Activated CD4-positive, alpha-beta memory T cell treated with anti-CD3 and anti-CD28 coated beads for 36 hours (primary cell): ENCODE data around the gene HMX2. TPM values are rescaled to one million over a fixed set of nuclear protein-coding genes. Genes with fewer than 3 reads are reported as not detected.

Source experiments
- CTCF ChIA-PET: fragments of 350-600 bp; sonication (Branson Sonifier 250); formaldehyde crosslinking; loops from one replicate; lab custom pipeline; 2021; ENCODE audit warnings: antibody characterized with exemption, inconsistent platforms; lab: Charles Lee
- POLR2A ChIA-PET: fragments of 350-600 bp; sonication (Branson Sonifier 250); formaldehyde crosslinking; loops from one replicate; lab custom pipeline; 2021; ENCODE audit warnings: antibody characterized with exemption; lab: Charles Lee
- DNase-seq: peaks from one replicate; pipeline ENCODE4 v3.0.0-alpha.2; 2020
- H3K27ac Mint-ChIP-seq: one replicate; pipeline ENCODE4 v1.8.0; 2021; ENCODE audit warnings: mixed read lengths
- H3K27me3 Mint-ChIP-seq: one replicate; pipeline ENCODE4 v1.8.0; 2021; ENCODE audit warnings: mixed read lengths
- H3K36me3 Mint-ChIP-seq: one replicate; pipeline ENCODE4 v1.8.0; 2021; ENCODE audit warnings: mixed read lengths
- H3K4me1 Mint-ChIP-seq: one replicate; pipeline ENCODE4 v1.8.0; 2021; ENCODE audit warnings: low read depth, mixed read lengths
- H3K4me3 Mint-ChIP-seq: one replicate; pipeline ENCODE4 v1.8.0; 2021; ENCODE audit warnings: mild to moderate bottlenecking, mixed read lengths
- H3K9me3 Mint-ChIP-seq: one replicate; pipeline ENCODE4 v1.8.0; 2021; ENCODE audit warnings: mixed read lengths
- intact Hi-C: fragments of 100-400 bp; cut with micrococcal nuclease; formaldehyde crosslinking; loops from one replicate; pipeline ENCODE4 v1.15.1; 2023
- total RNA-seq, 2 experiments: library from RNA; stranded (reverse); gene quantifications; one replicate each; pipeline ENCODE4 v1.2.3, GENCODE V29; 2021

HMX2 gene
- total RNA-seq, 2 experiments from 2014 or later = 0.31 to 0.43 TPM

DNA sequence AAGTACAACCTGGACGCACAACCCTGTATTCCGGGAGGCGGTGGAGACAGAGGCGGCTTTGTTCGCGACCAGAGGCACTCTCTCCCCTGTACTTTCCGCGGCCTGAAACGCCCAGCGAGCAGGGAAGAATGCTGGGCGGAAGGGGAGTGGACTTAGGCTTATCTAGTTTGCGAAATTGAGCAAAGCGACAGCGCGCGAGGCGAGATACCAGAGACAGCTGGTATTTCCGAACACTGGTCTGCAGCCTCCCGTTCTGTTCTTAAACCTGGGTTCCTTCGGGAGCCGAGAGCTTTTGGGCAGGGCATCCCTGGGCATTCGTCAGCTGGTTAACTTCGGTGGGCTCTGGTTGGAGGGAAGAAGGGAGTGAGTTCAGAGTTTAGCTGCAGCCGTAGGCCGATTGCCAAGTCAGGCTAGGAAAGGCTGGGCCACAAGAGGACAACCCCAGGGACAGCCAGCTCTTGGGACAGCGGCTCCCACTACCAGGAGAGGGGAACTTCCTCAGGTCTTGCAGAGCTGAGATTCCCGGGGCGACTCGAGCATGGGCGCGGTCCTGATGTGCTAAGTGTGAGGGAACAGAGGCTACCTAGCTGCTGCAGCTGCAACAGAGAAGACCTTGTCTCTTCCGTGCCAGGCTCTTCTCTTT lies 8.3 kb upstream of the HMX2 start:
- Mint-ChIP-seq H3K27ac (no peak overlapping the region), H3K36me3 (peaks cover 2% of the 10 kb centered on the region), H3K4me1 (peaks cover 36% of the 10 kb centered on the region), H3K4me3 (peak overlapping the region; percentile 20), H3K27me3 (peaks cover 75% of the 10 kb centered on the region), H3K9me3 (no peaks in the 10 kb centered on the region)
- intact Hi-C loops = loop anchor here (2.0 to 10.0 kb wide), 3 partner anchors 241 to 1305 kb away; partner anchors contain the start of gene CHST15
- ChIA-PET POLR2A (no interaction called here), CTCF (interaction anchor here (2.8 kb wide), 1 partner anchor 11 kb away, joined by 22 read pairs; no protein-coding TSS in a partner anchor)
- DNase-seq = no peak

- DNase-seq = peak; percentile 38
- peaks cover 2% of the 10 kb centered on the region for H3K36me3 Mint-ChIP-seq
- POLR2A ChIA-PET = no interaction called here
- H3K27ac Mint-ChIP-seq = no peak overlapping the region
- no peaks in the 10 kb centered on the region for H3K9me3 Mint-ChIP-seq
- CTCF ChIA-PET = interaction anchor here (1.1 to 2.8 kb wide), 3 partner anchors 9 to 423 kb away, joined by 3 to 22 read pairs (median 4); no protein-coding TSS in a partner anchor
- H3K27me3 Mint-ChIP-seq = peaks cover 79% of the 10 kb centered on the region
- intact Hi-C loops = loop anchor here (2.0 to 10.0 kb wide), 2 partner anchors 240 to 954 kb away; partner anchors contain the start of gene CHST15
- H3K4me3 Mint-ChIP-seq = peak overlapping the region; percentile 27
- peaks cover 43% of the 10 kb centered on the region for H3K4me1 Mint-ChIP-seq
These were observed 7.6 kb upstream of the HMX2 start for GRCh38 chr10:123140164-123140982.

GRCh38 chr10:123140983-123141390 lies 6.9 kb upstream of the HMX2 start:
- peaks cover 2% of the 10 kb centered on the region for H3K36me3 Mint-ChIP-seq
- H3K27me3 Mint-ChIP-seq = peaks cover 85% of the 10 kb centered on the region
- ChIA-PET CTCF (interaction anchor here (1.1 to 2.8 kb wide), 3 partner anchors 10 to 423 kb away, joined by 3 to 22 read pairs (median 4); no protein-coding TSS in a partner anchor), POLR2A (interaction anchor here (0.8 kb wide), 1 partner anchor 9 kb away, joined by 3 read pairs; no protein-coding TSS in a partner anchor)
- H3K4me1 Mint-ChIP-seq = peaks cover 49% of the 10 kb centered on the region
- no peaks in the 10 kb centered on the region for H3K9me3 Mint-ChIP-seq
- no peak overlapping the region for H3K27ac Mint-ChIP-seq
- no peak for DNase-seq
- intact Hi-C loops = loop anchor here (2.0 to 10.0 kb wide), 2 partner anchors 240 to 954 kb away; partner anchors contain the start of gene CHST15
- H3K4me3 Mint-ChIP-seq = no peak overlapping the region

DNA sequence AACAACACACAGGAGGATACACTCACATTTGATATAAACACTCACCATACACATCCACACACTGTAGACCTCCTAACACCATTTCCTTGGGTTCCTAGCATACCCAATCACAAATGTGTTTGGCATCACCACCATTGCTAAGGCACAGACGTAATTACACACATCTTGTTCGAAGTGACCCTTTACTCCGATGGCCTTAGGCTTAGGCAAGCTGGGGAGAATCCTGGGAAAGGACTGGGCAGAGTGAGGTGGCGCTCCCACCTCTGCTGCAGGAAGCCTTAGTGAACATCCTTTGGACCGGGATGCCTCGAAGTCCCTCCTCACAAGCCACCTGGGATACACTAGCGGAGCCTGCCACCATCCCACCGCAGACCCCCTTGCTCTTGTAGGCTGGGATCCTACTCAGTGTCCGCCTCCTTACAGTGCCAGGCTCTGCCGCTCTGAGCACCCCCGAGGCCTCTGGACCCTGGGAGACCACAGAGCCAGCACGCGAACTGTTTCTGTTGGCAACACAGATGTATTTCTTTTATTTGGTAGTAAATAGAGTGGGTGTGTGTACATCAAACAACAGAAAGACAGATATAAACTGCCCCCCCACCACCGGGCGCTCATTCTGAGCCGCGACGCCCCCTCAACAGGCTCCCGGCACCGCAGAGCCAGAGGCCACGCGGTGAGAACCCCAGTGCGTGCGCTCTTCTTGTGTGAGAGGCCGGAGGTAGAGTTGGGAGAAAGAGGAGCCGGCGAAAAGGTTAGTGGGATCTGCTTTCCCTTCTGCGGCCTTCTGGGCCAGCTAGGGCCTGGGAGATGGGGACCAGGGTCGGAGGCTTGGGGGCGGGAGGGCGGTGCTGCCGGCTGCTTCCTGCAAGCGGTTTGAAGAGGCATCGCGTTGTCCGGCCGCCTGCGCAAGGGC lies 5.9 kb upstream of the HMX2 start:
- POLR2A ChIA-PET = interaction anchor here (0.8 kb wide), 1 partner anchor 8 kb away, joined by 3 read pairs; no protein-coding TSS in a partner anchor
- H3K9me3 Mint-ChIP-seq = no peaks in the 10 kb centered on the region
- H3K27ac Mint-ChIP-seq = no peak overlapping the region
- no peak for DNase-seq
- peaks cover 49% of the 10 kb centered on the region for H3K4me1 Mint-ChIP-seq
- H3K36me3 Mint-ChIP-seq = no peaks in the 10 kb centered on the region
- CTCF ChIA-PET = interaction anchor here (1.1 to 2.8 kb wide), 3 partner anchors 9 to 422 kb away, joined by 3 to 22 read pairs (median 5); no protein-coding TSS in a partner anchor
- H3K27me3 Mint-ChIP-seq = peaks cover 87% of the 10 kb centered on the region
- intact Hi-C loops = loop anchor here (2.0 to 10.0 kb wide), 2 partner anchors 239 to 953 kb away; partner anchors contain the start of gene CHST15
- no peak overlapping the region for H3K4me3 Mint-ChIP-seq

DNA sequence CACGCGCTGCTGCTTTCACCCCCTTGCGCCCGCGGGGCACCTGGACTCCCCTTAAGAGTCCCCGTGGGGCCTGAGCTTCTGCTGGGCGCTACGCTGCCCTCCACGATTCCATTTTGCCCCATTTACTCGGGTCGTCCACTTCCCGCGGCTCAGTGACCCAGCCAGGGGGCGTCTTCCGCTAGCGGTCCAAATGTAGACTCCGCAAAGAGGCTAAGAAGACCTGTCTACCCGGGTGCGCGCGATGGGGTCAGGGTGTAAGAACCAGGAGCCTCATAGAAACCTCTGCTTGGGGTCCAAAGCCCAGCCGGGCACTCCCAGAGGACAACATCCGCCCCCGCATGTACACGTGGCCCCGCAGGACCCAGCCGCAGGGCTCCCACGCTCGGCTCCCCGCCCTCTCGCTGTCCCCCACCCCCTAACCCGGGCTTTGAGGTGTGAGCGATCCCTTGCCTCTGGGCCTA lies 5.2 kb upstream of the HMX2 start:
- peaks cover 50% of the 10 kb centered on the region for H3K4me1 Mint-ChIP-seq
- DNase-seq = no peak
- H3K9me3 Mint-ChIP-seq = no peaks in the 10 kb centered on the region
- CTCF ChIA-PET = interaction anchor here (1.8 kb wide), 1 partner anchor 9 kb away, joined by 5 read pairs; no protein-coding TSS in a partner anchor
- no peak overlapping the region for H3K27ac Mint-ChIP-seq
- POLR2A ChIA-PET = no interaction called here
- peaks cover 88% of the 10 kb centered on the region for H3K27me3 Mint-ChIP-seq
- no peak overlapping the region for H3K4me3 Mint-ChIP-seq
- H3K36me3 Mint-ChIP-seq = no peaks in the 10 kb centered on the region
- intact Hi-C loops = loop anchor here (10.0 kb wide), 1 partner anchor 952 kb away; the partner anchor contains the start of gene CHST15

DNA sequence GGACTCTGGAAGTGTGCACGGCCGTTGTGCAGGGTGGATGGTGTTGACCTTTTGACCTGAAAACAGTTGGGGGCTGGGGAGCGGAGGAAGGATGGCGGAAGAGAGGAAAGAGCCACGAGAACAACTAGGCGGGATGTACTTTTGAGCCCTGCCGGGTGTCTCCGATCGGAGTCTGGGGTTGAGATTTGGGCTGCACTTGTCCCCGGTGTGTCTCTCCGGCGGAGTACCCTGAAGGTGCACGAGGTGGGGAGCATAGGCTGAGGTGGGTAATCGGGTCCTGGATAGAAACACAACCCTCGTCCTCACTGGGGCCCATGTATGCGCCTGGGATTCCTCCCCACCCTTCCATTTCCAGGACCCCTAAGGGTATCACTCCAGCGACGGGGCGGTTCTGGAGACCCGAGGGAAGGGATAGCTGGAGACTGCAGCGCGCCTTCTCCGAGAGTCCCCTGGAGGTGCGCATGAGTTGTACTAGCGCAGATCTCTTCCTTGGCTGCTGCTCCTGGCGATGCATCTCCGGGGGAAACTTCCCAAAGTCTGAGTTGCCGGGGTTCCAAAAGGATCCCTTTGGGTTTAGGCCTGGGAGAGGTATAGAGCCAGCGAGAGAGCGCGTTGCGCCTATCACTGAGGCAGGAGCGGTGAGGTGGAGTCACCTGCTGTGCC lies 4.6 kb upstream of the HMX2 start:
- no peak for DNase-seq
- H3K9me3 Mint-ChIP-seq = no peaks in the 10 kb centered on the region
- no peaks in the 10 kb centered on the region for H3K36me3 Mint-ChIP-seq
- H3K27ac Mint-ChIP-seq = no peak overlapping the region
- no peak overlapping the region for H3K4me3 Mint-ChIP-seq
- intact Hi-C loops = loop anchor here (10.0 kb wide), 1 partner anchor 952 kb away; the partner anchor contains the start of gene CHST15
- peaks cover 48% of the 10 kb centered on the region for H3K4me1 Mint-ChIP-seq
- peaks cover 85% of the 10 kb centered on the region for H3K27me3 Mint-ChIP-seq
- ChIA-PET POLR2A (no interaction called here), CTCF (interaction anchor here (1.8 kb wide), 1 partner anchor 10 kb away, joined by 5 read pairs; no protein-coding TSS in a partner anchor)

DNA sequence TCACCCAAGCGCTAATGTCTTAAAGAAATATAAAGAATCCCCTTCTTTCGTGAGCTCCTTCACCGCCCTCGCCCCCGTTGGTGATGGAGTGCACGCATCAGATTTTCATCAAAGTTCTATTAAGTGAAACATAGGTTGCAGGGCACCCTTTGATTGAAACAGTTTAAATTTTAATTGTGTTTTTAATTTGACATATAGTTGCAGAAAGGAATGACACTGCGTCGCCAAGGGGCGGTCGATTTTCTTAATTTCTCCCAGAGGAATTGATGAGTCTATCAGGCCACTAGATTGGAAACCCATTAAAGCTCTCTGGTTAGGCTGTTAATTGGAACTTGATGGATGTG lies 4.1 kb upstream of the HMX2 start:
- intact Hi-C loops = loop anchor here (1.0 to 10.0 kb wide), 2 partner anchors 10 to 951 kb away; partner anchors contain the start of gene CHST15
- Mint-ChIP-seq H3K36me3 (no peaks in the 10 kb centered on the region), H3K4me1 (peaks cover 49% of the 10 kb centered on the region), H3K4me3 (no peak overlapping the region), H3K27ac (no peak overlapping the region), H3K27me3 (peaks cover 82% of the 10 kb centered on the region), H3K9me3 (no peaks in the 10 kb centered on the region)
- ChIA-PET CTCF (no interaction called here), POLR2A (no interaction called here)
- DNase-seq = no peak

- Mint-ChIP-seq H3K36me3 (peaks cover 3% of the 10 kb centered on the region), H3K4me1 (peaks cover 49% of the 10 kb centered on the region), H3K4me3 (no peak overlapping the region), H3K27ac (no peak overlapping the region), H3K27me3 (peaks cover 78% of the 10 kb centered on the region), H3K9me3 (no peaks in the 10 kb centered on the region)
- CTCF ChIA-PET = interaction anchor here (0.6 kb wide), 1 partner anchor 11 kb away, joined by 3 read pairs; no protein-coding TSS in a partner anchor
- DNase-seq = peak; percentile 24
- POLR2A ChIA-PET = interaction anchor here (1.0 to 1.5 kb wide), 2 partner anchors 10 kb away, joined by 3 to 8 read pairs; partner anchors contain the start of gene BUB3
- intact Hi-C loops = loop anchor here (1.0 to 10.0 kb wide), 2 partner anchors 12 to 950 kb away; partner anchors contain the start of gene CHST15
These were observed 3.0 kb upstream of the HMX2 start for GRCh38 chr10:123144697-123145541.

DNA sequence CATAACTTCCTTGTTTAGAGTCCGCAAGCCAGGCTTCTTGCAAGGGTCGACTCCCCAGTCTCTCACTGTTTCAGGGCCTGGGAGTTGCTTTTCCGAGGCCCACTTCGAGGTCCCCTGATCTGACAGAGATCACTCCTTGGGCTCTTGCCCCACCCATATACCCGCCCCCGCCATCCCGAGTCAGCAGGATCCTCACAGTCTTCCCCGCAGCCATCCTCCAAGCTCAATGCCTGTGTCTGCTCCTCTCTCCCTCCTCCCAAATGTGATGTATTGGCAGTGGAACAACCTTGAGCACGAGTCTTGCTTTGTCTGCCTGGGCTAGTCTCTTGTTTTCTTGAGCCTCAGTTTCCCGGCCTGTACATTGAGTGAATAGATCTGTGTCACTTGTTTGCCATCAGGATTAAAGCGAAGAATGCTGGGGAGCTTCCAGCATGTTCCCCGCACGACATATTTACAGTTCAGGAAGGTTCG lies 2.4 kb upstream of the HMX2 start:
- H3K27ac Mint-ChIP-seq = no peak overlapping the region

More for the DNA sequence above, 2.4 kb upstream of the HMX2 start:
- H3K27me3 Mint-ChIP-seq = peaks cover 78% of the 10 kb centered on the region
- peak; percentile 28 for DNase-seq
- no peak overlapping the region for H3K4me3 Mint-ChIP-seq
- intact Hi-C loops = loop anchor here (10.0 kb wide), 1 partner anchor 949 kb away; the partner anchor contains the start of gene CHST15
- ChIA-PET POLR2A (interaction anchor here (1.5 kb wide), 1 partner anchor 9 kb away, joined by 8 read pairs; the partner anchor contains the start of gene BUB3), CTCF (interaction anchor here (1.0 to 2.4 kb wide), 2 partner anchors 12 to 166 kb away, joined by 3 to 21 read pairs; partner anchors contain the start of gene PSTK)
- peaks cover 3% of the 10 kb centered on the region for H3K36me3 Mint-ChIP-seq
- H3K4me1 Mint-ChIP-seq = peaks cover 48% of the 10 kb centered on the region
- H3K9me3 Mint-ChIP-seq = no peaks in the 10 kb centered on the region
